HG03103 (cell line): Measurements from ENCODE around the gene ADGRV1.
A peak's percentile ranks its signal among the peaks of the same experiment; 100 is the strongest.

Source experiments
- ATAC-seq: cut with Tn5 transposase; IDR thresholded peaks from one replicate; pipeline ENCODE4 v1.9.1; 2021; ENCODE audit warnings: low read depth; ENCODE audit not compliant: unreplicated experiment

The ADGRV1 gene

GRCh38 chr5:90930062-90930461 is 371.5 kb downstream of the ADGRV1 start:
- no peak for ATAC-seq

GRCh38 chr5:90930756-90931431 is 372.3 kb downstream of the ADGRV1 start:
- no peak for ATAC-seq

GRCh38 chr5:90932052-90932699 is 373.6 kb downstream of the ADGRV1 start:
- peak; percentile 70 for ATAC-seq

GRCh38 chr5:90933298-90933697 is 374.7 kb downstream of the ADGRV1 start:
- no peak for ATAC-seq

GRCh38 chr5:90934091-90934719 is 375.6 kb downstream of the ADGRV1 start:
- no peak for ATAC-seq

GRCh38 chr5:90934738-90935137 is 376.1 kb downstream of the ADGRV1 start:
- ATAC-seq = no peak

GRCh38 chr5:90939211-90939610 is 380.6 kb downstream of the ADGRV1 start:
- ATAC-seq = no peak

- peak; percentile 100 for ATAC-seq
Observed at GRCh38 chr5:90940227-90940995, 381.8 kb downstream of the ADGRV1 start.

- no peak for ATAC-seq
Observed at GRCh38 chr5:90941002-90941720, 382.6 kb downstream of the ADGRV1 start.

GRCh38 chr5:90944116-90944515 is 385.5 kb downstream of the ADGRV1 start:
- no peak for ATAC-seq

GRCh38 chr5:90947667-90948066 is 389.1 kb downstream of the ADGRV1 start:
- ATAC-seq = no peak

GRCh38 chr5:90948969-90949368 is 390.4 kb downstream of the ADGRV1 start:
- ATAC-seq = no peak

- ATAC-seq = peak; percentile 65
Observed at GRCh38 chr5:90949469-90950358, 391.1 kb downstream of the ADGRV1 start.

- ATAC-seq = no peak
Observed at GRCh38 chr5:90955001-90955635, 396.5 kb downstream of the ADGRV1 start.

- no peak for ATAC-seq
Observed at GRCh38 chr5:90956511-90957097, 398.0 kb downstream of the ADGRV1 start.

GRCh38 chr5:90957906-90958305 is 399.3 kb downstream of the ADGRV1 start:
- no peak for ATAC-seq

- ATAC-seq = no peak
Observed at GRCh38 chr5:90959262-90959661, 400.7 kb downstream of the ADGRV1 start.

GRCh38 chr5:90962481-90962880 is 403.9 kb downstream of the ADGRV1 start:
- ATAC-seq = no peak
